Measurements from ENCODE around the gene TMEM208. TPM values are rescaled to one million over a fixed set of nuclear protein-coding genes. Genes with fewer than 3 reads are reported as not detected.
A peak's percentile ranks its signal among the peaks of the same experiment; 100 is the strongest.

Gene TMEM208
- total and polyA plus RNA-seq, 12 donors: 7.6 to 92.0 (median 13.0) TPM

GRCh38 chr16:67213197-67214019, 13.5 kb upstream of the TMEM208 start:
- ATAC-seq: no peak
- WGBS, 2 donors: 67 to 75% methylated on average over 8 of the region's 8 CpGs

DNA sequence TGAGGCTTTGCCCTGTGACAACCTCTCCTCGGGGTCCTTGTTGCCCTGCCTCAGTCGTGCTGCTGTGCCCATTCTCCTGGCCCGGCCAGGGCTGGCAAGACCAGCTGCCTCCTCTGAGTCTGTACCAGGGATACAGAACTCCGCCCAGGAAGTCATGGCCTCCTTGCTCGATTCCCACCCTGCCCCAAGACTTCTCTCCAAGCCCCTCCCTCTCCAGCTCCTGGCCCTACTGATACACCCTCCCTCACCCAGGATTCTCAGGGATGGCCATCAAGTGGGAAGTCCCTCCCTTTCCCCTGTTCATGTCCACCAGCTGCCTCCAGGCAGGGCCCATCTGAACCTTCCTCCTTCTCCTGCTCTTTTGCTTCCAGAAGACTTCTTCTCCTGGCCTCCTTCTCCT, 11.2 kb upstream of the TMEM208 start:
- H3K27me3 ChIP-seq: no peaks in the 10 kb centered on the region
- no peak for TF ChIP-seq CTCF (IDR thresholded peaks at IDR 0.05)
- peaks cover 7 to 48% (median 39%) of the 10 kb centered on the region in 9 donors for H3K4me1 ChIP-seq
- H3K4me3 ChIP-seq: no peak overlapping the region
- H3K9me3 ChIP-seq: no peaks in the 10 kb centered on the region
- H3K27ac ChIP-seq: no peak overlapping the region
- H3K36me3 ChIP-seq: peaks cover 0 to 16% (median 0%) of the 10 kb centered on the region in 9 donors
- DNase-seq (no peak), ATAC-seq (no peak)
- intact Hi-C loops (cut with DNase I): no loop called here
- WGBS, 2 donors: 75 to 86% methylated on average over 5 of the region's 5 CpGs

More at GRCh38 chr16:67213197-67214019, 13.5 kb upstream of the TMEM208 start:
- no peaks in the 10 kb centered on the region for H3K27me3 ChIP-seq
- H3K36me3 ChIP-seq: peaks cover 0 to 9% (median 0%) of the 10 kb centered on the region in 9 donors
- no peak overlapping the region for H3K4me3 ChIP-seq
- peaks cover 7 to 43% (median 37%) of the 10 kb centered on the region in 9 donors for H3K4me1 ChIP-seq
- no peak overlapping the region for H3K27ac ChIP-seq
- no peak for DNase-seq
- H3K9me3 ChIP-seq: no peaks in the 10 kb centered on the region
- intact Hi-C loops (cut with DNase I): no loop called here
- TF ChIP-seq CTCF (IDR thresholded peaks at IDR 0.05): no peak

- H3K4me1 ChIP-seq: peaks cover 7 to 48% (median 39%) of the 10 kb centered on the region in 9 donors
Measured at GRCh38 chr16:67216612-67217490, 10.1 kb upstream of the TMEM208 start.

More at GRCh38 chr16:67216612-67217490, 10.1 kb upstream of the TMEM208 start:
- Histone ChIP-seq H3K36me3 (peaks cover 0 to 13% (median 0%) of the 10 kb centered on the region in 9 donors), H3K4me3 (peak overlapping the region in 2 of 10 donors; percentile 4 to 16), H3K27ac (peak overlapping the region in 9 of 10 donors; percentile 44 to 83 (median 77)), H3K9me3 (no peaks in the 10 kb centered on the region), H3K27me3 (no peaks in the 10 kb centered on the region)
- WGBS, 2 donors: 35 to 39% methylated on average over 18 of the region's 18 CpGs
- no peak for TF ChIP-seq CTCF (IDR thresholded peaks at IDR 0.05)
- intact Hi-C loops (cut with DNase I): no loop called here
- ATAC-seq (peak; percentile 83 to 94 (median 91)), DNase-seq (peak; percentile 44 to 81)
